Endothelial cell of umbilical vein (primary cell): ENCODE data around the gene RFWD3. TPM values are rescaled to one million over a fixed set of nuclear protein-coding genes. Genes with fewer than 3 reads are reported as not detected.

ENCODE experiments used
- BruUV-seq: library from RNA; stranded (reverse); fragments of 400-500 nt; replicated peaks from 2 replicates; lab custom pipeline; 2021; lab: Mats Ljungman, UMichigan
- CTCF ChIA-PET: fragments of 300-600, 350-600 bp; sonication (Branson Sonifier 250); formaldehyde crosslinking; loops from one replicate; lab custom pipeline; 2021; ENCODE audit warnings: antibody characterized with exemption, inconsistent platforms; lab: Charles Lee
- POLR2A ChIA-PET: fragments of 300-600, 350-600 bp; sonication (Branson Sonifier 250); formaldehyde crosslinking; loops from one replicate; lab custom pipeline; 2021; ENCODE audit warnings: antibody characterized with exemption, inconsistent platforms; lab: Charles Lee
- DNase-seq: peaks from one replicate; pipeline ENCODE4 v3.0.0-alpha.2; 2011; ENCODE audit warnings: low read depth, low spot score
- FAIRE-seq: peaks from 2 replicates; lab custom pipeline; 2011; peaks lifted over from hg19 to GRCh38; lab: Jason Lieb, UNC
- H2AFZ ChIP-seq: 2 replicates; pipeline ENCODE4 v1.6.0; 2012; ENCODE audit warnings: low read depth, low read length, control low read depth, inconsistent platforms
- H3K27ac ChIP-seq: 2 replicates; pipeline ENCODE4 v1.5.1; 2011; ENCODE audit warnings: low read depth, mild to moderate bottlenecking, control low read depth, low read length, moderate library complexity; ENCODE audit not compliant: insufficient read depth
- H3K27me3 ChIP-seq, 2 experiments: 2 replicates each; pipeline versions ENCODE4 v1.6.0 to v1.6.1; 2011; ENCODE audit warnings: low read length in 2 of 2, mixed read lengths in 1 of 2; ENCODE audit not compliant: control insufficient read depth in 2 of 2, insufficient read depth in 2 of 2
- H3K36me3 ChIP-seq, 2 experiments: 2 replicates in 1 of 2; 3 replicates in 1 of 2; pipeline ENCODE4 v1.5.1; 2011; ENCODE audit warnings: low read length in 2 of 2, mild to moderate bottlenecking in 1 of 2, moderate library complexity in 1 of 2; ENCODE audit not compliant: control insufficient read depth in 2 of 2, insufficient read depth in 2 of 2; ENCODE audit errors: extremely low read depth in 1 of 2
- H3K4me1 ChIP-seq: 3 replicates; pipeline ENCODE4 v1.5.1; 2011; ENCODE audit warnings: mild to moderate bottlenecking, low read length; ENCODE audit not compliant: control insufficient read depth, insufficient read depth; ENCODE audit errors: extremely low read depth
- H3K4me2 ChIP-seq: 2 replicates; pipeline ENCODE4 v1.6.1; 2011; ENCODE audit warnings: low read length, control low read depth, mixed read lengths; ENCODE audit not compliant: insufficient read depth
- H3K4me3 ChIP-seq, 3 experiments: fragments of 200-600 bp in 1 of 3; sonication (generic), shearing (Covaris generic) in 1 of 3; replicated peaks in 1 of 3; 2 replicates each; pipeline ENCODE4 v1.5.1; 2011 to 2016; ENCODE audit warnings: control low read depth in 3 of 3, low read length in 3 of 3, mild to moderate bottlenecking in 2 of 3, inconsistent platforms in 1 of 3, low read depth in 1 of 3, moderate library complexity in 1 of 3; ENCODE audit not compliant: insufficient read depth in 1 of 3
- H3K79me2 ChIP-seq: 2 replicates; pipeline ENCODE4 v1.6.0; 2012; ENCODE audit warnings: low read length, inconsistent platforms; ENCODE audit not compliant: control insufficient read depth, insufficient read depth
- H3K9ac ChIP-seq: replicated peaks from 2 replicates; pipeline ENCODE3; 2011; ENCODE audit warnings: low read length, control low read depth; ENCODE audit not compliant: insufficient read depth; ENCODE audit errors: extremely low read depth
- H3K9me1 ChIP-seq: replicated peaks from 3 replicates; pipeline ENCODE4 v1.6.0; 2011; ENCODE audit warnings: mild to moderate bottlenecking, low read length; ENCODE audit not compliant: control insufficient read depth, insufficient read depth; ENCODE audit errors: extremely low read depth
- H3K9me3 ChIP-seq: replicated peaks from 2 replicates; pipeline ENCODE4 v1.5.1; 2012; ENCODE audit warnings: low read length, inconsistent platforms; ENCODE audit not compliant: control insufficient read depth, insufficient read depth
- H4K20me1 ChIP-seq: replicated peaks from 2 replicates; pipeline ENCODE3; 2011; ENCODE audit warnings: mild to moderate bottlenecking, low read length; ENCODE audit not compliant: control insufficient read depth, insufficient read depth; ENCODE audit errors: extremely low read depth
- CTCF ChIP-seq, 2 donors: IDR thresholded peaks; 1 replicate in 1 of 2; 2 replicates in 1 of 2; pipeline ENCODE4 v1.5.1; 2011; ENCODE audit warnings: low read length in 2 of 2, mild to moderate bottlenecking in 2 of 2, moderate library complexity in 2 of 2, control low read depth in 1 of 2, inconsistent platforms in 1 of 2, low read depth in 1 of 2; ENCODE audit not compliant: insufficient read depth in 1 of 2; ENCODE audit errors: extremely low read depth in 1 of 2
- EZH2 ChIP-seq: IDR thresholded peaks from 2 replicates; pipeline ENCODE4 v1.6.1; 2012; ENCODE audit warnings: borderline replicate concordance, low read depth, mild to moderate bottlenecking, moderate library complexity, low read length, inconsistent platforms; ENCODE audit not compliant: severe bottlenecking
- MAX ChIP-seq: IDR thresholded peaks from 2 replicates; pipeline ENCODE4 v1.6.1; 2011; ENCODE audit not compliant: insufficient read depth, insufficient read length
- MYC ChIP-seq: IDR thresholded peaks from one replicate; pipeline ENCODE4 v1.6.1; 2011; ENCODE audit warnings: mild to moderate bottlenecking, low read depth, low read length
- dilution Hi-C: fragments of 300-500 bp; cut with MboI; formaldehyde crosslinking; loops from one replicate; pipeline ENCODE4 v1.15.0; 2019; ENCODE audit warnings: low sequenced_read_pairs; ENCODE audit not compliant: extremely low pct_ligation_motif_present
- intact Hi-C: fragments of 100-400 bp; cut with micrococcal nuclease; formaldehyde crosslinking; loops from one replicate; pipeline ENCODE4 v1.10.0; 2022
- polyA plus RNA-seq, 4 experiments: library from polyadenylated mRNA; depleted of rRNA in 3 of 4; stranded (reverse) in 3 of 4; unstranded in 1 of 4; fragments of >200 nt; gene quantifications; 2 replicates each; pipeline versions ENCODE4 v1.2.1 to v1.2.3, GENCODE V29; 2011 to 2012; ENCODE audit warnings: missing spikeins in 1 of 4
- total RNA-seq: library from RNA; stranded (reverse); gene quantifications from 2 replicates; pipeline ENCODE4 v1.2.3, GENCODE V29; 2021

RFWD3 gene
- total and polyA plus RNA-seq, 2 donors (not counting 3 experiments of a cell fraction or from before 2014, with no cell fraction given) = 27.3 to 51.6 TPM

DNA sequence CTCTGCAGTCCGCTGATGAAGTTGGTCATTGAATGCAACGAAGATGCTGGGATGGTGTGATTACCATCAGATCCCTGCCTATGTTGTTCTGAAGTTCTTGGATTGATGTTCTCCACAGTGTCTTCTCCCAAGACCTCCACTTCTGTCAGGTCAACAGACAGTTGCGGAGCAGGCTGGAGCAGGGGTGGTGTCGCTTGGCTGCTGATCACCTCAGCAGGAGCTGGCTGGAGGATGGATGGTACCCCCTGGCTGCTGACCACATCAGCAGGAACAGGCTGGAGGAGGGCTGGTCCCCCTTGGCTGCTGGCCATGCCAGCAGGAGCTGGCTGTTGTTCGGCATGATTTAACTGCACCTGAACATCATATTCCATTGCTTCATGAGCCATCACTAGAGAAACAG is 5.6 kb downstream of the RFWD3 start:
- dilution Hi-C loops = no loop called here
- ChIA-PET POLR2A (no interaction called here), CTCF (interaction anchor here (1.9 kb wide), 1 partner anchor 10 kb away, joined by 6 read pairs; no protein-coding TSS in a partner anchor)
- TF ChIP-seq MAX = no peak
- Histone ChIP-seq H2AFZ (no peak overlapping the region), H3K36me3 (peaks cover 10 to 29% of the 10 kb centered on the region in 2 experiments), H3K4me1 (no peaks in the 10 kb centered on the region), H3K4me3 (no peak overlapping the region), H3K27ac (no peak overlapping the region), H3K9me1 (no peaks in the 10 kb centered on the region), H3K4me2 (no peak overlapping the region), H3K27me3 (no peaks in the 10 kb centered on the region), H4K20me1 (peaks cover 8% of the 10 kb centered on the region), H3K9me3 (no peaks in the 10 kb centered on the region), H3K9ac (no peak overlapping the region), H3K79me2 (peaks cover 97% of the 10 kb centered on the region)
- BruUV-seq = no TSS peak
- intact Hi-C loops = no loop called here
- DNase-seq (no peak), FAIRE-seq (no peak)

GRCh38 chr16:74660383-74660782 is 6.3 kb downstream of the RFWD3 start:
- H3K27ac ChIP-seq = no peak overlapping the region
- CTCF ChIA-PET = no interaction called here
- H3K9me1 ChIP-seq = no peaks in the 10 kb centered on the region
- POLR2A ChIA-PET = no interaction called here
- BruUV-seq = no TSS peak
- peaks cover 10 to 29% of the 10 kb centered on the region in 2 experiments for H3K36me3 ChIP-seq
- H3K9ac ChIP-seq = no peak overlapping the region
- no peak for TF ChIP-seq CTCF (IDR thresholded peaks at IDR 0.05; ENCODE audit: extremely low read depth in 1 of 2, insufficient read depth in 1 of 2, low read depth in 1 of 2, low read length in 2 of 2)
- no peak for TF ChIP-seq MYC
- no peak for TF ChIP-seq MAX
- no peak for TF ChIP-seq EZH2
- H3K4me3 ChIP-seq = no peak overlapping the region
- peaks cover 8% of the 10 kb centered on the region for H4K20me1 ChIP-seq
- no peaks in the 10 kb centered on the region for H3K9me3 ChIP-seq
- no peaks in the 10 kb centered on the region for H3K4me1 ChIP-seq
- no peak overlapping the region for H2AFZ ChIP-seq
- intact Hi-C loops = no loop called here
- peaks cover 97% of the 10 kb centered on the region for H3K79me2 ChIP-seq
- dilution Hi-C loops = no loop called here
- FAIRE-seq = no peak
- no peak overlapping the region for H3K4me2 ChIP-seq
- no peaks in the 10 kb centered on the region for H3K27me3 ChIP-seq
- DNase-seq = no peak
